Calu3 (cell line): ENCODE measurements around the gene WIPI1. TPM values are rescaled to one million over a fixed set of nuclear protein-coding genes. Genes with fewer than 3 reads are reported as not detected.

Experiments
- BruUV-seq: library from RNA; stranded (reverse); fragments of 400-500 nt; replicated peaks from 2 replicates; lab custom pipeline; 2021; lab: Mats Ljungman, UMichigan
- CTCF ChIA-PET: fragments of 300-600 bp; sonication (Branson Sonifier 250); formaldehyde crosslinking; loops from one replicate; lab custom pipeline; 2022; ENCODE audit warnings: antibody characterized with exemption; lab: Charles Lee
- DNase-seq: peaks from one replicate; pipeline ENCODE4 v3.0.0; 2022
- H3K27ac Mint-ChIP-seq: one replicate; pipeline ENCODE4 v1.8.0; 2022; ENCODE audit warnings: mixed read lengths; ENCODE audit not compliant: unreplicated experiment
- H3K27me3 Mint-ChIP-seq: one replicate; pipeline ENCODE4 v1.8.0; 2022; ENCODE audit warnings: mixed read lengths; ENCODE audit not compliant: unreplicated experiment
- H3K36me3 Mint-ChIP-seq: one replicate; pipeline ENCODE4 v1.8.0; 2022; ENCODE audit warnings: mild to moderate bottlenecking, moderate library complexity, mixed read lengths; ENCODE audit not compliant: insufficient read depth, unreplicated experiment
- H3K4me1 Mint-ChIP-seq: one replicate; pipeline ENCODE4 v1.8.0; 2022; ENCODE audit warnings: mild to moderate bottlenecking, low read depth, mixed read lengths; ENCODE audit not compliant: unreplicated experiment
- H3K4me3 Mint-ChIP-seq: one replicate; pipeline ENCODE4 v1.8.0; 2022; ENCODE audit warnings: mild to moderate bottlenecking, low read depth, moderate library complexity, mixed read lengths; ENCODE audit not compliant: unreplicated experiment
- H3K9me3 Mint-ChIP-seq: one replicate; pipeline ENCODE4 v1.8.0; 2022; ENCODE audit warnings: low read depth, mixed read lengths; ENCODE audit not compliant: unreplicated experiment
- intact Hi-C: fragments of 100-400 bp; cut with micrococcal nuclease; formaldehyde crosslinking; loops from one replicate; pipeline ENCODE4 v1.10.0; 2022; ENCODE audit not compliant: unreplicated experiment
- total RNA-seq: library from RNA; stranded (reverse); gene quantifications from 2 replicates; pipeline ENCODE4 v1.2.3, GENCODE V29; 2022
- TF ChIP-seq, protein P1 (sequence below): fragments of 200-600 bp; IDR thresholded peaks from one replicate; pipeline ENCODE4 v1.8.0; 2022; ENCODE audit warnings: antibody characterized with exemption; ENCODE audit not compliant: unreplicated experiment

The WIPI1 gene
- total RNA-seq, 1 experiment from 2014 or later, result 43.4 TPM

GRCh38 chr17:68491381-68492231 is 34.3 kb upstream of the WIPI1 start:
- Mint-ChIP-seq H3K4me1 (no peaks in the 10 kb centered on the region), H3K27me3 (peaks cover 20% of the 10 kb centered on the region), H3K36me3 (peaks cover 7% of the 10 kb centered on the region), H3K9me3 (no peaks in the 10 kb centered on the region), H3K4me3 (no peak overlapping the region), H3K27ac (no peak overlapping the region)
- BruUV-seq, result no TSS peak
- intact Hi-C loops, result no loop called here
- TF ChIP-seq, protein P1, sequence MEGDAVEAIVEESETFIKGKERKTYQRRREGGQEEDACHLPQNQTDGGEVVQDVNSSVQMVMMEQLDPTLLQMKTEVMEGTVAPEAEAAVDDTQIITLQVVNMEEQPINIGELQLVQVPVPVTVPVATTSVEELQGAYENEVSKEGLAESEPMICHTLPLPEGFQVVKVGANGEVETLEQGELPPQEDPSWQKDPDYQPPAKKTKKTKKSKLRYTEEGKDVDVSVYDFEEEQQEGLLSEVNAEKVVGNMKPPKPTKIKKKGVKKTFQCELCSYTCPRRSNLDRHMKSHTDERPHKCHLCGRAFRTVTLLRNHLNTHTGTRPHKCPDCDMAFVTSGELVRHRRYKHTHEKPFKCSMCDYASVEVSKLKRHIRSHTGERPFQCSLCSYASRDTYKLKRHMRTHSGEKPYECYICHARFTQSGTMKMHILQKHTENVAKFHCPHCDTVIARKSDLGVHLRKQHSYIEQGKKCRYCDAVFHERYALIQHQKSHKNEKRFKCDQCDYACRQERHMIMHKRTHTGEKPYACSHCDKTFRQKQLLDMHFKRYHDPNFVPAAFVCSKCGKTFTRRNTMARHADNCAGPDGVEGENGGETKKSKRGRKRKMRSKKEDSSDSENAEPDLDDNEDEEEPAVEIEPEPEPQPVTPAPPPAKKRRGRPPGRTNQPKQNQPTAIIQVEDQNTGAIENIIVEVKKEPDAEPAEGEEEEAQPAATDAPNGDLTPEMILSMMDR, result no peak
- no peak for DNase-seq
- CTCF ChIA-PET, result no interaction called here

- no peak for DNase-seq
- no peaks in the 10 kb centered on the region for H3K36me3 Mint-ChIP-seq
- H3K9me3 Mint-ChIP-seq, result no peaks in the 10 kb centered on the region
- CTCF ChIA-PET, result no interaction called here
- H3K4me3 Mint-ChIP-seq, result no peak overlapping the region
- TF ChIP-seq, protein P1, result no peak
- H3K4me1 Mint-ChIP-seq, result no peaks in the 10 kb centered on the region
- BruUV-seq, result no TSS peak
- intact Hi-C loops, result no loop called here
- peaks cover 37% of the 10 kb centered on the region for H3K27me3 Mint-ChIP-seq
- H3K27ac Mint-ChIP-seq, result no peak overlapping the region
These were observed 32.6 kb upstream of the WIPI1 start for GRCh38 chr17:68489919-68490318.

- Mint-ChIP-seq H3K27me3 (peaks cover 49% of the 10 kb centered on the region), H3K27ac (no peak overlapping the region), H3K9me3 (peaks cover 1% of the 10 kb centered on the region), H3K4me1 (no peaks in the 10 kb centered on the region), H3K4me3 (no peak overlapping the region), H3K36me3 (no peaks in the 10 kb centered on the region)
- DNase-seq, result no peak
- intact Hi-C loops, result no loop called here
- BruUV-seq, result no TSS peak
- TF ChIP-seq, protein P1, result no peak
- CTCF ChIA-PET, result no interaction called here
These were observed 27.2 kb upstream of the WIPI1 start for GRCh38 chr17:68484458-68484857.

DNA sequence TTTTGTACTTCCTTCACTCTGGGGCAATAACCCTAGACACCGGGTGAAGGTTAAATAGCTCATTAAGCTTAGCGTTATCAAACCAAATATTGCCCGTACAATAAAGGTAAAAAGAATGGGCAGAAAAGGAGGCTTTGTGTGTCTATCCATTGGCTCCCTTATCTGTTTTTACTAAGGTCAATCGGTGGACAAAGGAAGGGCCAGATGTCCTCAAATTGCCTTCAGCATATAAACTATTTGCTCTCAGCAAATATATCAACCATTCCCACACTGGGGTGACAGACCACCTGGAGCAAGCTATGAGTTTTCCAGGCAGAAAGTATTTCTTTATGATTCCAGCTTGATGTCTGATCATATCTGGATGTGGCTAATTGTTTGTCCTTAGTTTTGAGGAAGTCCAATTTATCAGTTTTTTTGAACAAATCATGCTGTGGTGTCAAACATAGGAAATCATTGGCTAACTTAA is 25.3 kb upstream of the WIPI1 start:
- intact Hi-C loops, result no loop called here
- peaks cover 49% of the 10 kb centered on the region for H3K27me3 Mint-ChIP-seq
- TF ChIP-seq, protein P1, result no peak
- no peaks in the 10 kb centered on the region for H3K36me3 Mint-ChIP-seq
- no peaks in the 10 kb centered on the region for H3K4me1 Mint-ChIP-seq
- H3K4me3 Mint-ChIP-seq, result no peak overlapping the region
- CTCF ChIA-PET, result no interaction called here
- no peak for DNase-seq
- no peak overlapping the region for H3K27ac Mint-ChIP-seq
- BruUV-seq, result no TSS peak
- H3K9me3 Mint-ChIP-seq, result peaks cover 4% of the 10 kb centered on the region
